Fibroblast of skin of back (primary cell): ENCODE measurements around the gene SMPDL3B.

Experiments
- DNase-seq: peaks from one replicate; pipeline ENCODE4 v3.0.0-alpha.2; 2013

The SMPDL3B gene

DNA sequence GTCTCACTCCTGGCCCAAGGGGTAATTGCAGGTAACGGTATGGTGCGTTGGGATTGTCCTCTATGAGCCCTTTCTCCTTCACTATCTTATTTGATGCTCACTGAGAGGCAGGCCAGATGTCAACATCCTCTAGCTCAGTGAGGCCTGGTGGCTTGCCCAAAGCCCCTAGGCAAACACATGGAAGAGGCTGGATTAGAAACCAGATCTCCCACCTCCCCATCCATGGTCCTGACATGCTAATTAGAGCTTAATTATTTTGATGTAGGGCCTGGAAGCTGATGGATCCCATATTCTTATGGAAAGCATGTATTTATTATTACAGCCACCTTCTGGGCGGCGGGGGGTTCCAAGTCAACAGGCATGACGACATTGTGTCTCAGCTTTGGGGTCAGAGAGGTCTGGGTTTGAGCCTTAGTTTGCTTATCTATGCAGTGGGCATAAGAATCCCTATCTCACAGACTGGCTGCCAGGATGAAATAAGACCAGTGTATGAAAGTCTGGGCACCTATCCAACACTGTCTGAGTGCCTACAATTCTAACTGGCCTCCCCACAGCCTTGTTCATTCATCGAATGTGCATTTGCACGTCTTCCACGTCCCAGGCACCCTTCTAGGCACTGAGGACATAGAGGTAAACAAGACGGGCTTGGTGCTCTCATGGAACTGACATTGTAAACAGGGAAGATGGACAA lies 6.2 kb downstream of the SMPDL3B start:
- no peak for DNase-seq

GRCh38 chr1:27941671-27942540 lies 7.1 kb downstream of the SMPDL3B start:
- no peak for DNase-seq

GRCh38 chr1:27945020-27945419 lies 10.2 kb downstream of the SMPDL3B start:
- DNase-seq = no peak

DNA sequence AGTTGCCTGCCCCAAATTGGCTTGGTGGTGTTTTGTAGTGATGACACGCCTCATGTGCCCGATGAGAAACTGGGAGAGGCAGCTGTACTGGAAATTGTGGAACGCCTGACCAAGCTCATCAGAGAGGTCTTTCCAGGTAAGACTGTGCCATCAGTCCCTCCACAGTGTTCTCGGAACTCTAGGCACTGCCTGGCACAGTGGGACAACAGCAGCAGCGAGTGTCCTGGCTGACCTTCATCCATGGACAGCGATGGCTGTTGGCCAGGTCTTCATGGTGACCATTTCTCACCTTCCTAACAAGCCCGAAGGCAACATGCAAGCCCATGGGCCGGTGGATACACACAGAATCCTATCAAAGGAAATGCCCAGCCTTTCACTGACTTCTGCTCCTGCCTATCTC lies 14.2 kb downstream of the SMPDL3B start:
- DNase-seq = no peak

DNA sequence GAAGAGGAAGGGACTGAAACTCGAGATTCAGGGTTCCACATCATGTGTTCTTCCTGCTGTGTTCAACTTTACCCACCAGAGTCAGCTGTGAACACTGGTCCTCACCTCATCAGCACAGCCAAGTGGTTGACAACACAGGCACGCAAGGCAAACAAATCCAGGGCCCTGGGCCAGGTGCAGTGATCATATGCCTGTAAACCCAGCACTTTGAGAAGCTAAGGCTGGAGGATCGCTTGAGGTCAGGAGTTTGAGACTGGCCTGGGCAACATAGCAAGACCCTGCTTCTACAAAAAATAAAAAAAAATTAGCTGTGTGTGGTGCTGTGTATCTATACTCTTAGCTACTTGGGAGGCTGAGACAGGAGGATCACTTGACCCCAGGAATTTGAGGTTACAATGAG lies 16.6 kb downstream of the SMPDL3B start:
- DNase-seq = no peak

- DNase-seq = no peak
Measured at GRCh38 chr1:27952147-27952546, 17.3 kb downstream of the SMPDL3B start.

DNA sequence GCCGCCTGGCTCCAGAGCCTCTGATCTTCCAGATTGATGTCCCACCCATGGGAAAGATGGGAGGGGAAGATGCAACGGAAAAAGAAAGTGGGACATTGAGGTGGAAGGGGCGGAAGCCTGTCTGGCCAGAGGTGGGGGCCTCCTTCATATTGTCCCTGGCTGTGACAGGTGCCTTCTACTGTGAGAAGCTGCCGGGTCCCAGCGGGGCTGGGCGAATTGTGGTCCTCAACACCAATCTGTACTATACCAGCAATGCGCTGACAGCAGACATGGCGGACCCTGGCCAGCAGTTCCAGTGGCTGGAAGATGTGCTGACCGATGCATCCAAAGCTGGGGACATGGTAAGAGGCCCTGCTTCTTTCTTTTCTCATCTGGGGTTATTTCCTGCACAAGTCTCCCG lies 19.4 kb downstream of the SMPDL3B start:
- DNase-seq = no peak

- DNase-seq = no peak
Measured at GRCh38 chr1:27955076-27955475, 20.3 kb downstream of the SMPDL3B start.

- no peak for DNase-seq
Measured at GRCh38 chr1:27956761-27957160, 22.0 kb downstream of the SMPDL3B start.

GRCh38 chr1:27957655-27958054 lies 22.9 kb downstream of the SMPDL3B start:
- no peak for DNase-seq

DNA sequence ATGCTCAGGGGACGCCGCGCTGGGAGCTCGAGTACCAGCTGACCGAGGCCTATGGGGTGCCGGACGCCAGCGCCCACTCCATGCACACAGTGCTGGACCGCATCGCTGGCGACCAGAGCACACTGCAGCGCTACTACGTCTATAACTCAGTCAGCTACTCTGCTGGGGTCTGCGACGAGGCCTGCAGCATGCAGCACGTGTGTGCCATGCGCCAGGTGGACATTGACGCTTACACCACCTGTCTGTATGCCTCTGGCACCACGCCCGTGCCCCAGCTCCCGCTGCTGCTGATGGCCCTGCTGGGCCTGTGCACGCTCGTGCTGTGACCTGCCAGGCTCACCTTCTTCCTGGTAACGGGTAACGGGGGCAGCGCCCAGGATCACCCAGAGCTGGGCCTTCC lies 23.7 kb downstream of the SMPDL3B start:
- no peak for DNase-seq

DNA sequence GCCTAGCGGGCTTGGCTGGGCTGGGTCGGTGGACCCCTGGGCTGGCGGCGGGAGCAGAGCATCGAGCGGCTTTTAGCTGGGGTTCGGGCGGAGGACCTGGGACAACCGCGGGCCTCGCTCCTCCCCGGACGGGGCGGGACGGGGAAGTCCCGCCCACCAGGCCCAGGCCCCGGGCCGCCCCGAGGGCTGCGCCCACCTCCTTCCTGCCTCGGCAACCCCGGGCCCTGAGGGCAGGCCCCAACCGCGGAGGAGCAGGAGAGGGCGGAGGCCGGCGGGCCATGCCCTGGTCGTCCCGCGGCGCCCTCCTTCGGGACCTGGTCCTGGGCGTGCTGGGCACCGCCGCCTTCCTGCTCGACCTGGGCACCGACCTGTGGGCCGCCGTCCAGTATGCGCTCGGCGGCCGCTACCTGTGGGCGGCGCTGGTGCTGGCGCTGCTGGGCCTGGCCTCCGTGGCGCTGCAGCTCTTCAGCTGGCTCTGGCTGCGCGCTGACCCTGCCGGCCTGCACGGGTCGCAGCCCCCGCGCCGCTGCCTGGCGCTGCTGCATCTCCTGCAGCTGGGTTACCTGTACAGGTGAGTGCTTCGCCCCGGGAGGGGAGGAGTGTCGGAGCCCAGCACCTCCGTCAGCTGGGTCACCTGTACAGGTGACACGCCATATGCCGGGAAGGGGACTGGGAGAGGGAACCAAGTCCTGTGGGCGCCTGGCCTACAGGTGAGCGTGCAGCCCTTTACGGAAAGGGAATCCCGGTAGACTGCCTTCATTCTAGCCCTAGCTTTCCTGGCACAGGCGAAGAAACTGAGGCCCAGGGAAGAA lies 25.2 kb downstream of the SMPDL3B start, which contains the start of gene XKR8:
TSS of gene XKR8 (plus strand) at position 182 of the 812 bp plus-strand sequence. CDS start at position 279, 97 bp downstream.
- peak; percentile 84 for DNase-seq

DNA sequence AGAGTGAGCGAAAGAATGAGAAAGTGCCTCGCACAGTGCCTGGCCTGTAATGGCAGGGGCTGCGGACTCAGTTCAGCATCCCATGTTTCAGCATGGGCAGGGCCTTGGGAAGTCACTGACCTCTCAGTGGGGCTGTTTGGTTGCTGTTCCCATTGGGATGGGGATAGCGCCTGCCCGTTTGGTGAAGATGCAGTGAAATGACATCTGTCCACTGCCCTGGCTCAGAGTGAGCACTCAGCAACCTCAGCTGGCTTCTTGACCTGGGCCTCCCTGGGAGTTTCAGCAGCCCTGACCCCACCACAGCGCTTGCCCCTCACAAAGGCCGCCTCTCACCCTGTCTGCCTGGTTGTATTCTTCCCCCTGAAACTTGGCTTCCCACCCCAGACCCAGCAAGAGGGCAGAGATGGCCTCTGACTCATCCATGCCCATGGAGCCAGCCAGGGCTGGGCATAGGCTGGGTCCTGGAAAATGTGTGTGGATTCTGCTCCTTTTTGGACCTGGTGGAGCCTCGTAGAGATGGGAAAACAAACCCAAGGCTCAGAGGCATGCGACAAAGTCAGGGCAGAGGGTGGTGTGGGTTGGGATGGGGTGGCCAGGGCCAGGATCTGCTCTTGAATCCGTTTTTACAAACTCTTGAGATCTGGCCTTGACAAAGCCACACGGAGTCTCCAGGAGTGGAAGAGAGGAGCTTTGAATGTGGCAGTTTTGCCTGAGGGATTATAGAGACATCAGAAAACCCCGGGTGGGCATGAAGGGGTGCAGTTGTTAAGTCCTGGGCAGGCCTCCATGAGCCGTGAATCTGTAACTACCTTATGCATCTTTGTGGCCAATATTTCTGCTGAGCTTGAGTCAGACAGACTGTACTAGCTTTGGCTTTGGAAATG lies 26.2 kb downstream of the SMPDL3B start:
- peak; percentile 19 for DNase-seq

- DNase-seq = peak; percentile 8
Measured at GRCh38 chr1:27961646-27962221, 26.9 kb downstream of the SMPDL3B start.

DNA sequence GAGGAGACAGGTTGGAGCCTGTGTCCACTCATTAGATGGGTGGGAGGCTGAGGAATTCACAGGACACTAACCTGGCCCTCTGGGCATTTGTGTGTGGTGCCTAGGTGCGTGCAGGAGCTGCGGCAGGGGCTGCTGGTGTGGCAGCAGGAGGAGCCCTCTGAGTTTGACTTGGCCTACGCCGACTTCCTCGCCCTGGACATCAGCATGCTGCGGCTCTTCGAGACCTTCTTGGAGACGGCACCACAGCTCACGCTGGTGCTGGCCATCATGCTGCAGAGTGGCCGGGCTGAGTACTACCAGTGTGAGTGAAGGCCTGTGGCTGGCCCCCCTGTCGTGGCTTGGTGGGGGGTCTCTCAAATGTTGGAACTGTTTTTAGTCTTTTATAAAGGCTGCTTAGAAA lies 28.6 kb downstream of the SMPDL3B start:
- DNase-seq = no peak

DNA sequence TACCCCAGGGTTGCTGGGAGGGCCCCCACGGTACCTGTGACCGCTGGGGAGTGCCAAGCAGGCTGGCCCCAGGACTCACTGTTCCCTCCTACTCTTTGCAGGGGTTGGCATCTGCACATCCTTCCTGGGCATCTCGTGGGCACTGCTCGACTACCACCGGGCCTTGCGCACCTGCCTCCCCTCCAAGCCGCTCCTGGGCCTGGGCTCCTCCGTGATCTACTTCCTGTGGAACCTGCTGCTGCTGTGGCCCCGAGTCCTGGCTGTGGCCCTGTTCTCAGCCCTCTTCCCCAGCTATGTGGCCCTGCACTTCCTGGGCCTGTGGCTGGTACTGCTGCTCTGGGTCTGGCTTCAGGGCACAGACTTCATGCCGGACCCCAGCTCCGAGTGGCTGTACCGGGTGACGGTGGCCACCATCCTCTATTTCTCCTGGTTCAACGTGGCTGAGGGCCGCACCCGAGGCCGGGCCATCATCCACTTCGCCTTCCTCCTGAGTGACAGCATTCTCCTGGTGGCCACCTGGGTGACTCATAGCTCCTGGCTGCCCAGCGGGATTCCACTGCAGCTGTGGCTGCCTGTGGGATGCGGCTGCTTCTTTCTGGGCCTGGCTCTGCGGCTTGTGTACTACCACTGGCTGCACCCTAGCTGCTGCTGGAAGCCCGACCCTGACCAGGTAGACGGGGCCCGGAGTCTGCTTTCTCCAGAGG lies 31.8 kb downstream of the SMPDL3B start:
- no peak for DNase-seq

DNA sequence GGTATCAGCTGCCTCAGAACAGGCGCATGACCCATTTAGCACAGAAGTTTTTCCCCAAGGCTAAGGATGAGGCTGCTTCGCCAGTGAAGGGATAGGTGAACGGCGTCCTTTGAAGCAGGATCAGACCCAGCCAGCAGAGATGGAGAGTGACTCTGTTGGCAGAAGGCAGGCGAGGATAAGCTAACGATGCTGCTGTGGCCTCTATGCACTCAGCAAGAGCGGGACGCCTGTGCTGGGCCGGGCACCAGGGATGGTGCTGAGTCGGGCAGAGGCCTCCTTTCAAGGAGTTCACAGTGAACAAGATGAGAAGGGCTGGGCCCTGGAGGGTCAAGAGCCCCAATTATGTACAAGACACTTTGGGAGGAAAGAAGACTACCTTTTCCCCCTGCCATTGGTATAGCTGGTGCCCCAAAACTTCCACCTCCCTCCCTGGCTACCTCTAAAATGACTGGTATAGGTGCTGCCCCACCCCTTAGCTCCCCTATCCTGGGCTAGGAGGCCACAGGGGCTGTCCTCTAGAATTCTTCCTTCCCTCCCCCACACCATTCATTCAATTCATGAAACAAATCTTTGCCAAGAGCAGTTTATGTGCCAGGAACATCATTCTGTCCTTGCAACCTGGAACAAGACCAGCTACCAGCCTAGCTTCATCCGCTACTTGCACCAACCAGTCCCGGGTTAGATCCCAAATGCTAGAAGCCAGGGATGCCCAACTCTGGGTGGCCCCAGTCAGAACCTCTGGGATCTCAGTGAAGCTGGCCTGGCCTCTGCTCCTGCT lies 32.5 kb downstream of the SMPDL3B start:
- DNase-seq = no peak

DNA sequence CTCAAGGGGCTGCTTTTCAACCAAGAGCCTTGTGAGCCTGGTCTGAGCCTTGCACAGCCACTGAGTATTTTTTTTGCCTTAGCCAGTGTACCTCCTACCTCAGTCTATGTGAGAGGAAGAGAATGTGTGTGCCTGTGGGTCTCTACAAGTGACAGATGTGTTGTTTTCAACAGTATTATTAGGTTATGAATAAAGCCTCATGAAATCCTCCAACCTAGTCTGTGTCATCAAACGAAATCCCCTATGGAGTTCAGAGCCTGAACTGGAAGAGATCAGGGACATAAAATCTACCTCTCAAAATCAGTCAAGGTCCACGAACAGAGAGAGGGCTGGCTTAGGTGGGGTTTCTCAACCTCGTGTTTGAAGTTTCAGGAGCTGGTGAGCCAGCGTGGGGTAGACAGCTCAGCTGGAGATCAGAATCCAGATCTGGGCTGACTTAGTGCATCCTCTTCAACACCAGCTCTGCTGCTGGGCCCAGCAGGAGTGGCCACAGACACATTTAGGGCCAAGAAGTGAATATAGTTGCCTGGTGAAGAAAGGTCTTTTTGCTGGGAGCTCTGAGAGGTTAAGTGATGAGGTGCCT lies 33.2 kb downstream of the SMPDL3B start:
- no peak for DNase-seq

DNA sequence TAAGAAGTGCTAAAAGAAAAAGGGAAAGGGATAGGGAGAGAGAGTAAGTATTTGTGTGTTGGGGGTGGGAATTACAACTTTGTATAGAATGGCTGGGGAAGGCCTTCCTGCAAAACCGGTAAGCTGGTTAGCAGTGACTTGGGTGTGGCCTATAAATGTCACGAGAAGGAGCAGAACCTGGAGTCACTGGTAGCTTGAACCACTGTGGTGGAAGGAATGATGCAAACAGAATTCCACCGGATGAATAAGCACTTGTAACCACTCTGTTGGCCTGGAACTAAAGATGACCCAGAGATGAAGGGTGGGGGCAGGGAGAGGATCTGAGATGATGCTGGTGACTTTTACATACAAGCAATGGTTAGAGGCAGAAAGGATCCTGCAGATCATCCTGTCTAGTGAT lies 33.9 kb downstream of the SMPDL3B start:
- DNase-seq = peak; percentile 92

DNA sequence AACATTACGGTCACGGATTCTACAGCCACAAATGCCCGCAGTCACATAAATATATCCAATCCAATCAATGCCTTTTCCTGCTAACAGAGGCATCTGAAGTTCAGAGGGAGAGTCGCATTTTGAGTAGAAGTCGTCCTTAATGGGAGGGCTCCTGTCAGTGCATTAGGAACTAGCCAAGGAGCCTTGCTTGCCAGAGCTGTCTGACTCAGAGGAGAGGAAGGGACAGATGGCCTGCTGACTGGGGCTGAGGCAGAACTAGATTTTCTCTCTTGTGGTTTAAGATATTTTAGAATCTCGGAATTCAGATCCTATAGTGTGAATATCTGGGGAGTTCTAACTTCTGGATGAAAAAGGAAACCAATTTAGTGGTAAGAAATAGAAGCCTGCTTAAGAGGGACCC lies 35.6 kb downstream of the SMPDL3B start:
- peak; percentile 82 for DNase-seq
